ENCODE results near the gene CILP. TPM values are rescaled to one million over a fixed set of nuclear protein-coding genes. Genes with fewer than 3 reads are reported as not detected.
"Not testable (repeated sequence)": the region's sequence is repeated elsewhere in the genome, so short reads cannot be mapped to it uniquely, and the experiment has no call there.

CILP gene
- total RNA-seq, 1 experiment from 2014 or later: not detected

DNA sequence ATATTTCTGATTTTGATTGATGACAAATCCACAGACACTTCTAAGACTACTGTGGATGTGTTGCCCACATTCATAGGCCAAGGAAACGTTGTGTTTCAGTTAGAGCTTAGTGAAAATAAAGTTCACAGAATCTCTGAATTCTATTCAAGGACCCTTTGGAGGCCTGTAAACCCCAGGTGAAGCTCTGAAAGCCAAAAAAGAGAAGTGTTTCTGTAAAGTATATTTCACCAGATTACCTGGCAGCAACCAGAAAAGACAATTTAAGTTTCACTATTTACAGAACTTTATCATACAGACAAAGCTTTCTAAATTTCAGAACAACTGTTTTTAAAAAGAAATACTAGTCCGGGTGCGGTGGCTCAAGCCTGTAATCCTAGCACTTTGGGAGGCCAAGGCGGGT, 28.7 kb downstream of the CILP start:
- ATAC-seq: no peak
- Histone ChIP-seq H3K4me2 (ENCODE audit: low read length) (no peak overlapping the region), H3K4me3 (replicated peaks in 1 of 2; ENCODE audit: low read depth in 1 of 2, low read length in 2 of 2) (no peak overlapping the region), H3K9me3 (ENCODE audit: control insufficient read depth in 1 of 2, insufficient read depth in 1 of 2, low read depth in 1 of 2, low read length in 2 of 2) (no peaks in the 10 kb centered on the region), H2AFZ (ENCODE audit: low read depth, low read length, poor library complexity, severe bottlenecking) (no peak overlapping the region), H3K27ac (ENCODE audit: low read depth, low read length) (no peak overlapping the region), H4K20me1 (ENCODE audit: insufficient read depth) (no peaks in the 10 kb centered on the region), H3K9ac (ENCODE audit: low read length) (no peak overlapping the region), H3K27me3 (ENCODE audit: insufficient read depth, low read length) (no peaks in the 10 kb centered on the region), H3K79me2 (ENCODE audit: insufficient read depth, low read length) (peaks cover 58% of the 10 kb centered on the region), H3K9me2 (ENCODE audit: insufficient read depth) (no peaks in the 10 kb centered on the region), H3K36me3 (ENCODE audit: control insufficient read depth in 1 of 2, insufficient read depth in 2 of 2, low read length in 2 of 2) (peaks cover 19 to 20% of the 10 kb centered on the region in 2 experiments; a peak in 3 of 4 replicates), H3K4me1 (ENCODE audit: control insufficient read depth in 1 of 2, insufficient read depth in 2 of 2, low read length in 2 of 2) (peaks cover 8 to 22% of the 10 kb centered on the region in 2 experiments)
- POLR2A ChIA-PET: interaction anchor here (1.4 kb wide), 1 partner anchor 123 kb away, joined by 7 read pairs; the partner anchor contains the start of gene RNU5B-1
- intact Hi-C loops (cut with micrococcal nuclease): no loop called here
- TF ChIP-seq JUND (IDR thresholded peaks at IDR 0.05) (no peak), ZNF274 (IDR thresholded peaks at IDR 0.05; ENCODE audit: low read depth, low read length) (no peak), FOSL1 (IDR thresholded peaks at IDR 0.05; ENCODE audit: low read depth) (no peak), POLR2AphosphoS5 (IDR thresholded peaks at IDR 0.05; ENCODE audit: low read depth, low read length) (no peak)
- TF ChIP-seq, protein P1, sequence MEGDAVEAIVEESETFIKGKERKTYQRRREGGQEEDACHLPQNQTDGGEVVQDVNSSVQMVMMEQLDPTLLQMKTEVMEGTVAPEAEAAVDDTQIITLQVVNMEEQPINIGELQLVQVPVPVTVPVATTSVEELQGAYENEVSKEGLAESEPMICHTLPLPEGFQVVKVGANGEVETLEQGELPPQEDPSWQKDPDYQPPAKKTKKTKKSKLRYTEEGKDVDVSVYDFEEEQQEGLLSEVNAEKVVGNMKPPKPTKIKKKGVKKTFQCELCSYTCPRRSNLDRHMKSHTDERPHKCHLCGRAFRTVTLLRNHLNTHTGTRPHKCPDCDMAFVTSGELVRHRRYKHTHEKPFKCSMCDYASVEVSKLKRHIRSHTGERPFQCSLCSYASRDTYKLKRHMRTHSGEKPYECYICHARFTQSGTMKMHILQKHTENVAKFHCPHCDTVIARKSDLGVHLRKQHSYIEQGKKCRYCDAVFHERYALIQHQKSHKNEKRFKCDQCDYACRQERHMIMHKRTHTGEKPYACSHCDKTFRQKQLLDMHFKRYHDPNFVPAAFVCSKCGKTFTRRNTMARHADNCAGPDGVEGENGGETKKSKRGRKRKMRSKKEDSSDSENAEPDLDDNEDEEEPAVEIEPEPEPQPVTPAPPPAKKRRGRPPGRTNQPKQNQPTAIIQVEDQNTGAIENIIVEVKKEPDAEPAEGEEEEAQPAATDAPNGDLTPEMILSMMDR (IDR thresholded peaks at IDR 0.05 in 2 of 3, conservative IDR thresholded peaks at IDR 0.05 in 1 of 3; ENCODE audit: borderline replicate concordance in 1 of 3, insufficient read depth in 1 of 3, low read depth in 2 of 3, low read length in 2 of 3): no peak
- CTCF ChIA-PET: no interaction called here
- no TSS peak for BruUV-seq (replicated peaks)
- RAD21 ChIA-PET (ENCODE audit: low non-redundant PET in 1 of 2, low total read pairs in 2 of 2, uncharacterized antibody in 2 of 2, unreplicated experiment in 2 of 2): no interaction called here
- no peak for DNase-seq (ENCODE audit: low read depth, low spot score)

DNA sequence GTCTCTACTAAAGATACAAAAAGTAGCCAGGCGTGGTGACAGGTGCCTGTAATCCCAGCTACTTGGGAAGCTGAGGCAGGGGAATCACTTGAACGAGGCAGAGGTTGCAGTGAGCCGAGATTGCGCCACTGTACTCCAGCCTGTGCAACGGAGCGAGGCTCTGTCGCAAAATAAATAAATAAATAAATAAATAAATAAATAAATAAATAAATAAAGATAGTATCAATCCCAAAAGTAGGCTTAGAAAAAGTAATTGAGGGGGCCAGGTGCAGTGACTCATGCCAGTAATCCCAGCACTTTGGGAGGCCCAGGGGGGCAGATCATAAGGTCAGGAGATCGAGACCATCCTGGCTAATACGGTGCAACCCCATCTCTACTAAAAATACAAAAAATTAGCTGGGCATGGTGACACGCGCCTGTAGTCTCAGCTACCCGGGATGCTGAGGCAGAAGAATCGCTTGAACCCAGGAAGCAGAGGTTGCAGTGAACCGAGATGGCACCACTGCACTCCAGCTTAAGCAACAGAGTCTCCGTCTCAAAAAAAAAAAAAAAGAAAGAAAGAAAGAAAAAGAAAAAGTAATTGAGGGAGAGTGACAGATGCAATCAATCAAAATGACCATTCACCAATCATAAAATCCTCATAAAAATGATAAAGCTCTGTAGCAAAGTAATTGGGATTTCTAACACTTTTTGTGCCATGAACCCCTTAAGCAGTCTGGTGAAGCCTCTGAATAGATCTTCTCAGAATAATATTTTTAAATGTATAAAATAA, 29.5 kb downstream of the CILP start:
- H3K27me3 ChIP-seq (ENCODE audit: insufficient read depth, low read length); RAD21 ChIA-PET (ENCODE audit: low non-redundant PET in 1 of 2, low total read pairs in 2 of 2, uncharacterized antibody in 2 of 2, unreplicated experiment in 2 of 2); H3K4me3 ChIP-seq (replicated peaks in 1 of 2; ENCODE audit: low read depth in 1 of 2, low read length in 2 of 2); H4K20me1 ChIP-seq (ENCODE audit: insufficient read depth); ATAC-seq; H2AFZ ChIP-seq (ENCODE audit: low read depth, low read length, poor library complexity, severe bottlenecking); H3K27ac ChIP-seq (ENCODE audit: low read depth, low read length); H3K9me3 ChIP-seq (ENCODE audit: control insufficient read depth in 1 of 2, insufficient read depth in 1 of 2, low read depth in 1 of 2, low read length in 2 of 2); H3K9ac ChIP-seq (ENCODE audit: low read length); DNase-seq (ENCODE audit: low read depth, low spot score); BruUV-seq (replicated peaks); H3K9me2 ChIP-seq (ENCODE audit: insufficient read depth); H3K4me2 ChIP-seq (ENCODE audit: low read length); CTCF ChIA-PET; intact Hi-C loops (cut with micrococcal nuclease): not testable (repeated sequence)
- H3K79me2 ChIP-seq (ENCODE audit: insufficient read depth, low read length): peaks cover 64% of the 10 kb centered on the region
- peaks cover 24 to 27% of the 10 kb centered on the region in 2 experiments; a peak in 3 of 4 replicates for H3K36me3 ChIP-seq (ENCODE audit: control insufficient read depth in 1 of 2, insufficient read depth in 2 of 2, low read length in 2 of 2)
- H3K4me1 ChIP-seq (ENCODE audit: control insufficient read depth in 1 of 2, insufficient read depth in 2 of 2, low read length in 2 of 2): peaks cover 8 to 22% of the 10 kb centered on the region in 2 experiments
- POLR2A ChIA-PET: interaction anchor here (1.4 kb wide), 1 partner anchor 123 kb away, joined by 7 read pairs; the partner anchor contains the start of gene RNU5B-1
